ENCODE data around the gene GUCD1.

GUCD1 gene

GRCh38 chr22:24504956-24505736 lies 49.8 kb downstream of the GUCD1 start:
- H3K4me2 ChIP-seq (ENCODE audit: low read length) = no peak overlapping the region
- H2AFZ ChIP-seq (ENCODE audit: low read length) = no peak overlapping the region
- TF ChIP-seq CTCF (IDR thresholded peaks at IDR 0.05; ENCODE audit: low read length) (no peak), EZH2 (IDR thresholded peaks at IDR 0.05; ENCODE audit: borderline replicate concordance, low read length) (no peak)
- H3K27ac ChIP-seq (ENCODE audit: low read depth, low read length, poor library complexity, severe bottlenecking) = no peak overlapping the region
- H3K9me3 ChIP-seq (ENCODE audit: low read length) = no peaks in the 10 kb centered on the region
- no peaks in the 10 kb centered on the region for H4K20me1 ChIP-seq (ENCODE audit: insufficient read depth, low read length)
- H3K4me1 ChIP-seq (ENCODE audit: insufficient read depth, low read length, severe bottlenecking) = peaks cover 53% of the 10 kb centered on the region
- H3K79me2 ChIP-seq (ENCODE audit: insufficient read depth, low read length) = no peaks in the 10 kb centered on the region
- H3K36me3 ChIP-seq (ENCODE audit: insufficient read depth, low read length) = no peaks in the 10 kb centered on the region
- H3F3A ChIP-seq (ENCODE audit: insufficient read depth, low read length) = peaks cover 4% of the 10 kb centered on the region
- H3K9ac ChIP-seq (ENCODE audit: low read length) = no peak overlapping the region
- H3K4me3 ChIP-seq (ENCODE audit: low read depth, low read length, poor library complexity, severe bottlenecking) = no peak overlapping the region
- H3K27me3 ChIP-seq (ENCODE audit: insufficient read depth, low read length) = no peaks in the 10 kb centered on the region
- no peaks in the 10 kb centered on the region for H3K9me2 ChIP-seq (ENCODE audit: low read depth, low read length)

GRCh38 chr22:24504540-24504939 lies 50.4 kb downstream of the GUCD1 start:
- Histone ChIP-seq H3K9me2 (ENCODE audit: low read depth, low read length) (no peaks in the 10 kb centered on the region), H3K9me3 (ENCODE audit: low read length) (no peaks in the 10 kb centered on the region), H3K4me3 (ENCODE audit: low read depth, low read length, poor library complexity, severe bottlenecking) (no peak overlapping the region), H4K20me1 (ENCODE audit: insufficient read depth, low read length) (no peaks in the 10 kb centered on the region), H3K27ac (ENCODE audit: low read depth, low read length, poor library complexity, severe bottlenecking) (no peak overlapping the region), H3K4me1 (ENCODE audit: insufficient read depth, low read length, severe bottlenecking) (peaks cover 54% of the 10 kb centered on the region), H3K4me2 (ENCODE audit: low read length) (no peak overlapping the region), H3K79me2 (ENCODE audit: insufficient read depth, low read length) (no peaks in the 10 kb centered on the region), H2AFZ (ENCODE audit: low read length) (no peak overlapping the region), H3K36me3 (ENCODE audit: insufficient read depth, low read length) (no peaks in the 10 kb centered on the region), H3K27me3 (ENCODE audit: insufficient read depth, low read length) (no peaks in the 10 kb centered on the region), H3K9ac (ENCODE audit: low read length) (no peak overlapping the region), H3F3A (ENCODE audit: insufficient read depth, low read length) (peaks cover 4% of the 10 kb centered on the region)
- TF ChIP-seq CTCF (IDR thresholded peaks at IDR 0.05; ENCODE audit: low read length) (no peak), EZH2 (IDR thresholded peaks at IDR 0.05; ENCODE audit: borderline replicate concordance, low read length) (no peak)

GRCh38 chr22:24503843-24504338 lies 51.0 kb downstream of the GUCD1 start:
- H2AFZ ChIP-seq (ENCODE audit: low read length) = no peak overlapping the region
- H3K9me2 ChIP-seq (ENCODE audit: low read depth, low read length) = no peaks in the 10 kb centered on the region
- H3K27ac ChIP-seq (ENCODE audit: low read depth, low read length, poor library complexity, severe bottlenecking) = no peak overlapping the region
- H3K27me3 ChIP-seq (ENCODE audit: insufficient read depth, low read length) = no peaks in the 10 kb centered on the region
- peaks cover 4% of the 10 kb centered on the region for H3F3A ChIP-seq (ENCODE audit: insufficient read depth, low read length)
- H3K4me1 ChIP-seq (ENCODE audit: insufficient read depth, low read length, severe bottlenecking) = peaks cover 49% of the 10 kb centered on the region
- TF ChIP-seq EZH2 (IDR thresholded peaks at IDR 0.05; ENCODE audit: borderline replicate concordance, low read length) (no peak), CTCF (IDR thresholded peaks at IDR 0.05; ENCODE audit: low read length) (no peak)
- no peaks in the 10 kb centered on the region for H3K79me2 ChIP-seq (ENCODE audit: insufficient read depth, low read length)
- no peak overlapping the region for H3K9ac ChIP-seq (ENCODE audit: low read length)
- no peaks in the 10 kb centered on the region for H3K36me3 ChIP-seq (ENCODE audit: insufficient read depth, low read length)
- no peak overlapping the region for H3K4me2 ChIP-seq (ENCODE audit: low read length)
- H3K4me3 ChIP-seq (ENCODE audit: low read depth, low read length, poor library complexity, severe bottlenecking) = no peak overlapping the region
- H4K20me1 ChIP-seq (ENCODE audit: insufficient read depth, low read length) = no peaks in the 10 kb centered on the region
- no peaks in the 10 kb centered on the region for H3K9me3 ChIP-seq (ENCODE audit: low read length)

Measured in OCI-LY1 (cell line).